SK-N-DZ (cell line): ENCODE measurements around the gene TSPAN15.
"Not testable (repeated sequence)": the region's sequence is repeated elsewhere in the genome, so short reads cannot be mapped to it uniquely, and the experiment has no call there.

ENCODE experiments used
- DNase-seq: peaks from one replicate; pipeline ENCODE4 v3.0.0-alpha.2; 2015; ENCODE audit warnings: low spot score

Gene TSPAN15

GRCh38 chr10:69501657-69502056, 50.4 kb downstream of the TSPAN15 start:
- DNase-seq = no peak

DNA sequence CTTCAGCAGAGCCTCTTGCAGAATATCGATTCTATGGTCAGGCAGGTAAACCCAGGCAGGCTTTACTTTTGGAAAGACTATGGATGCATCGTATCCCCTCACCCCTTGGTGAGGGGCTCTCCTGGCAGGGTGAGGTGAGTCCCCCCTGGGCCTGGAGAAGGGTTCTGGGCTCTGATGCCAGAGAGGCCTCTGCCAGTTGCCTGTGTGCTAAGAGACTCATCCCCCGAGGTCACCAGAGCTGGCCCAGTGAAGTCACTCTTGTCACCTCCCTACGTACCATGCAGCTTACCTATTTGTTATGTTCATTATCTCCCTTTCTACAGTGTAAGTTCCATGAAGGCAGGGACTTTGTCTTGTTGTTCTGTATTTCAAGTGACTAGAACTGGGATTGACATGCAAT, 51.3 kb downstream of the TSPAN15 start:
- no peak for DNase-seq

- DNase-seq = no peak
Observed at GRCh38 chr10:69503001-69503895, 52.0 kb downstream of the TSPAN15 start.

DNA sequence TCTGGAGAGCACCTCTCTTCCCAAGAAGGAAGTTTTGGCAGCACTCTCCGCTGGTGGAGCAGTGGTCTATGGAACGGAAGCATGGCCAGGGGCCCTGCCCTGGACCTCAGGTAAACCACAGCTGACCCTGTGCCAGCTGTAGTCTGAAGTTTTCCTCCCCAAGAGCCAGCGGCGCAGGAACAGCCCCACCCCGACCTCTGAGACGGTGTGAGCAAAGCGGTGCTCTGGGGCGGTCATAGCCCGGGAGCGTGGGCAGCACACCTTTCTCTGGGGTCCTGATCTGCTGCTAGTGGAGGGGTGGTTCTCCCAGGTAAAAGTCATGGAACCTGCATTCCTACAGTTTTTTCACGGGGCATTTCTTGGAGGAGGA, 52.6 kb downstream of the TSPAN15 start:
- no peak for DNase-seq

- no peak for DNase-seq
Observed at GRCh38 chr10:69504576-69505250, 53.4 kb downstream of the TSPAN15 start.

GRCh38 chr10:69505636-69506318, 54.5 kb downstream of the TSPAN15 start:
- no peak for DNase-seq

GRCh38 chr10:69506487-69506833, 55.2 kb downstream of the TSPAN15 start:
- DNase-seq = no peak

- no peak for DNase-seq
Observed at GRCh38 chr10:69506834-69507713, 55.8 kb downstream of the TSPAN15 start.

DNA sequence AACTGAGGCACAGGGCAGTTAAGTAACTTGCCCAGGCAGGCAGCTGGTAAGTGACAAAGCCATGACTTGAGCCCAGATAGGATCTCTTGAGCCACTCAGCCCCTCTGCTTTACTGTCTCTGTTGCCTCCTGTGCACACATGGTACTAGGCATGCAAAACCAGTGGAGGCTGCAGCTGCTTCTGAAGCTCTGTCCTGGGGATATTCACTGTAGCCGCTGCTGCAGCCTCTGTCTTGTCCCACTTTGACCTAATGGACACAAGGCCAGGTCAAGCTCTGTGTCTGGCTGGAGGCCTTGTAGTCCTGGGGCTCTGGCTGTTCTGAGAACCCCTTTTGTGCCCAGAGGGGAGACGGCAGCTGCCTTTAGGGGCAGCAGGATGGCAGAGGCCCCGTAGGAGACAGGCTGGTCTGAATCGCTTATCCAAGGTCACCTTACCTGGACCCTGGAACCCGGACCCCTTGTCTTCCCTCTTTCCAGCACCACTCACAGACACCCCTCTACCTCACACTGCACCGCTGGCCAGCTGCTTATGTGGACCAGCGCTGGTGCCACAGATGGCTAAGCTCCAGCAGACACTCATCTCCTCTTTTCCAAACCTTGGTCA, 57.6 kb downstream of the TSPAN15 start:
- DNase-seq = no peak

DNA sequence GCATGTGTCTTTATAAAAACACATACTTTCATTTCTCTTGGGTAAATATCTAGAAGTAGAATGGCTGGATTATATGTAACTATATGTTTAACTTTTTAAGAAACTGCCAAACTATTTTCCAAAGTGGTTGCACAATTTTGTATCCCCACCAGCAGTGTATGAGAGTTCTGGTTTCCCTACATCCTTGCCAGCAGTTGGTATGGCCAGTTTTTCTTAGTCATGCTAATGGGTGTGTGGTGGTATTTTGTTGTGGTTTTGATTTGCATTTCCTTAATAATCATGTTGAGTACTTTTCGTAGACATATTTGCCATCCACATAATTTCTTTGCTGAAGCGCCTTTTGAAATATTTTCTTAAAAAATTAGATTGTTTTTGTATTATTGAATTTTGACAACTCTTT, 61.6 kb downstream of the TSPAN15 start:
- DNase-seq = no peak

DNA sequence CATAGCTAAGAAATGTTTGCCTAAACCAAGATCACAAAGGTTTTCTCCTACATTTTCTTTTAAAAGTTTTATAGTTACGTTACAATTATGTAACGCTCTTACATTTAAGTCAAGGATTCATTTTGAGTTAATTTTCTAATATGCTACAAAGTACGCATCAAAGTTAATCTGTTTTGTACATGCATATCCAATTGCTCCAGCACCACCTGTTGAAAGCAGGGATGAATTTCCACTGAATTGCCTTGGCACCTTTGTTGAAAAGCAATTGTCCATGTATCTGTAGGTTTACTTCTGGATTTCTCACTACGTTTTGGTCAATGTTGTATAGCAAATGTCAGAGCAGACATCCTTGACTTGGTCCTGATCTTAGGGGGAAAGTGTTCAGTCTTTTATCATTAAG, 62.4 kb downstream of the TSPAN15 start:
- no peak for DNase-seq

GRCh38 chr10:69515699-69516259, 64.5 kb downstream of the TSPAN15 start:
- peak; percentile 74 for DNase-seq

DNA sequence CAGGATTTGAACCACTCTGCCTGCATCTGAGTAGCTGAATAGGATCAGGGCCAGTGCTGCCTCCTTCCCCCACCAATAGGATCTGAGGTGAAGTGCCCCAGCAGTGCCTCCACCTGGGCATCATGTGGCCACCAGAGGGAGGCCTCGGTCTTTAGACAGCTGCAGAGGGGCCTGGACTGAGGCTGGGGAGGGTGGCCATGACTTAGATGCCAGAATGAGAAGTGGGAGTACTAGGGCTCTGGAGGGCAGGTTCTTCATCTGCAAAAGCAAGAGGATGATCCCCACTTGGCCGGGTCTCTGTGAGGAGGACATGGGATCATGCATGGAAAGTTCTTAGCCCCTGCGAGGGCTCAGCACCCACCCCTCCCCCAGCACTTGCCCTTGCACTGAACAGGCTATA, 65.1 kb downstream of the TSPAN15 start:
- peak; percentile 70 for DNase-seq

DNA sequence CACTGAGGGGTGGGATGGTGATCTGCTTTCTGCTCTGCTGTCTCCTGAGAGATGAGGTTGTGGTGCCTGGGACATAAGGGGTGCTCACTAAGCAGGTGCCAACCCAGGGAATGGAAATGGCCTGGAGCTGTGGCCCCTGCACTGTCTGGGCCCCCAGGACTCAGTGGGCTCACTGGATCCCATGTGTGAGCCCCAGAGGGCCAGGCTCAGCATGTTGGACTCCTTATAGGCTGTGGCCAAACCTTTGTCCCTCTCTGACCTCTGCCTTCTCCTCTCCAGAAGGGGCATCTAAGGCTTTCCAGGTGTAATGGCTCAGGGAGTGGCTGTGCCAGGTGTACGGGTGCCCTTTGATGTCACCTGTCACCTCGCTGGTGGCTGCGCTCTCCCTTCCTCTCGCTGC, 65.5 kb downstream of the TSPAN15 start:
- DNase-seq = no peak

DNA sequence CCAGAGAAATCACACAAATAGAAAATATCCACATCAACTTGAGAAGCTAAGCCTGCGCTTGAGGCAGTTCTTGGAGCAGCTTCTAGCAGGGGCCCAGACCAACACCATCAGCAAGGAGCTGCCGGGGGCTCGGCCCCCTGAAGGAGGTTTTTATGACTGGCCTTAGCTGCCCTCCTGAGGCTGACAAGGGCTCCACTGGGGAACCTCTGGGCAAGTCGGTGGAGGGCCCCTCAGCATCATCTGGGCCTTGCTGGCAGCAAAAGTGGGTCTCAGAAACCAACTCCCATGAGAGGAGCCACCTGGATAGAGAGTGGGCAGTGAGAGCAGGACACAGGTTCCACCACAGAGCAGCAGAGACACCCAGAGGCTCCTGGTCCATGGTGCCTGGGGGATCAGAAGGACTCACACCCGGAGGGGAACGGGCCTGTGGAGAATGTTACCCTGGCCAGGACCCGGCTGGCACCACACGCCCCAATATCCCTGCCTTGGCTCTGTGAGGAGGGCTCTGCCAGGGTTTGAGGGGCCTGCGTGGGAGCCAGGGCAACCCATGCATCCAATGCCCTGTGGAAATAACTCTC, 66.1 kb downstream of the TSPAN15 start:
- DNase-seq = no peak

DNA sequence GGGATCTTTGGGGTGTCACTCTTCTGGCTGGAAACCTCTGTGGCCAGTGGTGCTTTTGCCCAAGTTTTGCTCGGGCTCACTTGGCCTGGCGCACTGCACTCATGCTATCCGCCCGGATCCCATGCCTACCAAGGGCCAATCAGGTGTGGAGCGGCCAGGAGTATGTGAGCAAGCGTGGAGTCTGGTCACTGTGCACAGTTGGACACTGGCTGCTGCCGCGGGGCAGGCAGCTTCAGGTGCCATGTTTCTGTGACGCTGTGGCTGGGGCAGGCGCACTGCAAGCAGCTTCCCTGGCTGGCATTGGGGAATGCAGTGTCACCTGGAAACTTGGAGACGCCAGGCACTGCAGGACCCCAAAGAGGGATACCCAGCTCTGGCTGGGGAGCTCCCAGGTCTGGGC, 76.7 kb downstream of the TSPAN15 start:
- DNase-seq = no peak

DNA sequence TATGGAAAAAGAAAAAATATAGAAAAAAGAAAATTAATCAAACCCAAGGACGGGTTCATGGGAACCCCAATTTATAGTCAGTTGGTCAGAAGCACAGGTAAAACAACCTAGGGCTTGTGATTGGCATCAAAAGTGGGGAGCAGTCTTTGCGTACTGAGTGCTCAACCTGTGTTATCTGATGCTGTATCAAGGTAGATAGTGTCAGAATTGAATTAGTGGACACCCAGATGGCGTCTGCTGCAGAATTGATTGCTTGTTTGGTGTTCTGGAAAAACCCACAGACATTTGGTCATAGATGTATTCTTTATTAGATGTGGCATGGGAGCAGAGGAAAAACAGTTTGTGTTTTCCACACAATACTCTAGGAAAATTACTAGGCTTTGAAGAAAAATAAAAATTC, 82.4 kb downstream of the TSPAN15 start:
- DNase-seq = peak; percentile 77

- DNase-seq = not testable (repeated sequence)
Observed at GRCh38 chr10:69536521-69536920, 85.3 kb downstream of the TSPAN15 start.

- DNase-seq = no peak
Observed at GRCh38 chr10:69537449-69537848, 86.2 kb downstream of the TSPAN15 start.

DNA sequence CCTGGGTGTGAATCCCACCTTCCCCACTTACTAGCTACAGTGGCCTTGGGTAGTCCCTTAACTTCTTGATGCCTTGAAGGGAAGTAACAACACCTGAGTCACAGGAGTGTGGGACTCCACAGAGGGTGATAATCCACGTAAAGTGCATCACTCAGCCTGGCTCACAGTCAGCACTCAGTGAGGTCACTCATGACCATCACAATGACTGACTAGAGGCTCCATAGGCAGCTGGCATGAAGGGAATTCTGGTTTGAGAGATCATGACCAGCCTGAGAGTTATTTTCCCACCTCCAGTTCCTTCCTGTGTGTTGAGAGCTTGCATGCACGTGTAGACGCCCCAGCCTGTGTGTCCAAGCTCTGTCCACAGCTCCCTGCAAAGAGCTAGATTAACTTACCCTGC, 87.2 kb downstream of the TSPAN15 start:
- DNase-seq = no peak
